Measurements from ENCODE around the gene RBM12. TPM values are rescaled to one million over a fixed set of nuclear protein-coding genes. Genes with fewer than 3 reads are reported as not detected.

Gene RBM12
- total RNA-seq, 1 experiment from 2014 or later, result 100 TPM

DNA sequence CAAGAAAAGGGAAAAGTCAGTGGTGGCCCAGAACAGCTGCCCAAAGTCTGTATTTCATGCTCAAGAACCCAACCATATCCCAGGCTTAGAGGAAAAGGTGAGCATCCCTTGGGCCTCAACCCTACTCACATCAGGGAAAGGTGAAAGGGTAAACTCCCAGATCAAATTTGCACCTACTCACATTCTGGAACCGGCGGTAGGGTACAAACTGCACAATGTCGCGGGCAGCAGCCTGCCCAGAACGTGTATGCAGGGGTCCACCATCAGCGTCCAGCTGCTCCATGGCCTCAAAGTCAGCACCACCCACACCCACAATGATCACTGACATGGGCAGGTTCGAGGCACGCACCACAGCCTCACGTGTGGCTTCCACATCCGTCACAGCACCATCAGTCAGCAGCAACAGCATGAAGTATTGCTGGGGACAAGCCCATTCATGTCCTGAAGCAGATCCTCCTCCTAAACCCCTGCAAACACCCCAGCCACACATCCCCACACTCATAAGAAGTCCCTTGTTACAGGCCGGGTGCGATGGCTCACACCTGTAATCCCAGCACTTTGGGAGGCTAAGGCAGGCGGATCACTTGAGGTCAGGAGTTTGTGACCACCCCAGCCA lies 38.2 kb downstream of the RBM12 start:
- no peak for TF ChIP-seq TCF7L2 (IDR thresholded peaks at IDR 0.05; ENCODE audit: low read depth, low read length)
- no peak for TF ChIP-seq POLR2AphosphoS5 (IDR thresholded peaks at IDR 0.05; ENCODE audit: low read depth, low read length)
- TF ChIP-seq, protein P1, sequence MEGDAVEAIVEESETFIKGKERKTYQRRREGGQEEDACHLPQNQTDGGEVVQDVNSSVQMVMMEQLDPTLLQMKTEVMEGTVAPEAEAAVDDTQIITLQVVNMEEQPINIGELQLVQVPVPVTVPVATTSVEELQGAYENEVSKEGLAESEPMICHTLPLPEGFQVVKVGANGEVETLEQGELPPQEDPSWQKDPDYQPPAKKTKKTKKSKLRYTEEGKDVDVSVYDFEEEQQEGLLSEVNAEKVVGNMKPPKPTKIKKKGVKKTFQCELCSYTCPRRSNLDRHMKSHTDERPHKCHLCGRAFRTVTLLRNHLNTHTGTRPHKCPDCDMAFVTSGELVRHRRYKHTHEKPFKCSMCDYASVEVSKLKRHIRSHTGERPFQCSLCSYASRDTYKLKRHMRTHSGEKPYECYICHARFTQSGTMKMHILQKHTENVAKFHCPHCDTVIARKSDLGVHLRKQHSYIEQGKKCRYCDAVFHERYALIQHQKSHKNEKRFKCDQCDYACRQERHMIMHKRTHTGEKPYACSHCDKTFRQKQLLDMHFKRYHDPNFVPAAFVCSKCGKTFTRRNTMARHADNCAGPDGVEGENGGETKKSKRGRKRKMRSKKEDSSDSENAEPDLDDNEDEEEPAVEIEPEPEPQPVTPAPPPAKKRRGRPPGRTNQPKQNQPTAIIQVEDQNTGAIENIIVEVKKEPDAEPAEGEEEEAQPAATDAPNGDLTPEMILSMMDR (IDR thresholded peaks at IDR 0.05), result no peak
- no peak for TF ChIP-seq SIN3A (IDR thresholded peaks at IDR 0.05; ENCODE audit: borderline replicate concordance, insufficient read depth, low read depth, low read length)
- TF ChIP-seq, protein P2, sequence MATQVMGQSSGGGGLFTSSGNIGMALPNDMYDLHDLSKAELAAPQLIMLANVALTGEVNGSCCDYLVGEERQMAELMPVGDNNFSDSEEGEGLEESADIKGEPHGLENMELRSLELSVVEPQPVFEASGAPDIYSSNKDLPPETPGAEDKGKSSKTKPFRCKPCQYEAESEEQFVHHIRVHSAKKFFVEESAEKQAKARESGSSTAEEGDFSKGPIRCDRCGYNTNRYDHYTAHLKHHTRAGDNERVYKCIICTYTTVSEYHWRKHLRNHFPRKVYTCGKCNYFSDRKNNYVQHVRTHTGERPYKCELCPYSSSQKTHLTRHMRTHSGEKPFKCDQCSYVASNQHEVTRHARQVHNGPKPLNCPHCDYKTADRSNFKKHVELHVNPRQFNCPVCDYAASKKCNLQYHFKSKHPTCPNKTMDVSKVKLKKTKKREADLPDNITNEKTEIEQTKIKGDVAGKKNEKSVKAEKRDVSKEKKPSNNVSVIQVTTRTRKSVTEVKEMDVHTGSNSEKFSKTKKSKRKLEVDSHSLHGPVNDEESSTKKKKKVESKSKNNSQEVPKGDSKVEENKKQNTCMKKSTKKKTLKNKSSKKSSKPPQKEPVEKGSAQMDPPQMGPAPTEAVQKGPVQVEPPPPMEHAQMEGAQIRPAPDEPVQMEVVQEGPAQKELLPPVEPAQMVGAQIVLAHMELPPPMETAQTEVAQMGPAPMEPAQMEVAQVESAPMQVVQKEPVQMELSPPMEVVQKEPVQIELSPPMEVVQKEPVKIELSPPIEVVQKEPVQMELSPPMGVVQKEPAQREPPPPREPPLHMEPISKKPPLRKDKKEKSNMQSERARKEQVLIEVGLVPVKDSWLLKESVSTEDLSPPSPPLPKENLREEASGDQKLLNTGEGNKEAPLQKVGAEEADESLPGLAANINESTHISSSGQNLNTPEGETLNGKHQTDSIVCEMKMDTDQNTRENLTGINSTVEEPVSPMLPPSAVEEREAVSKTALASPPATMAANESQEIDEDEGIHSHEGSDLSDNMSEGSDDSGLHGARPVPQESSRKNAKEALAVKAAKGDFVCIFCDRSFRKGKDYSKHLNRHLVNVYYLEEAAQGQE (IDR thresholded peaks at IDR 0.05; ENCODE audit: insufficient read depth in 1 of 2, low read depth in 2 of 2, low read length in 1 of 2), result no peak
- H3K27me3 ChIP-seq (ENCODE audit: control insufficient read depth, insufficient read depth, low read length), result no peaks in the 10 kb centered on the region
- in situ Hi-C loops (cut with HindIII; ENCODE audit: low pct_unique_long_range_greater_than_20kb, low sequenced_read_pairs) (no loop called here), intact Hi-C loops (cut with micrococcal nuclease; ENCODE audit: unreplicated experiment) (no loop called here)
- CTCF ChIA-PET, result no interaction called here
- BruUV-seq (replicated peaks), result TSS peak; percentile 51
- DNase-seq (ENCODE audit: low read depth, low spot score) (no peak), ATAC-seq (no peak)
- H3K4me3 ChIP-seq (ENCODE audit: low read depth in 2 of 2, low read length in 2 of 2), result no peak overlapping the region
- no peaks in the 10 kb centered on the region for H3K4me1 ChIP-seq (ENCODE audit: control insufficient read depth, insufficient read depth, low read length)
- H3K27ac ChIP-seq (ENCODE audit: low read length), result no peak overlapping the region
- peaks cover 8% of the 10 kb centered on the region for H3K36me3 ChIP-seq (ENCODE audit: control insufficient read depth, insufficient read depth, low read length)
- POLR2A ChIA-PET, result no interaction called here
- H3K9me3 ChIP-seq (ENCODE audit: control insufficient read depth, insufficient read depth, low read depth, low read length), result no peaks in the 10 kb centered on the region

DNA sequence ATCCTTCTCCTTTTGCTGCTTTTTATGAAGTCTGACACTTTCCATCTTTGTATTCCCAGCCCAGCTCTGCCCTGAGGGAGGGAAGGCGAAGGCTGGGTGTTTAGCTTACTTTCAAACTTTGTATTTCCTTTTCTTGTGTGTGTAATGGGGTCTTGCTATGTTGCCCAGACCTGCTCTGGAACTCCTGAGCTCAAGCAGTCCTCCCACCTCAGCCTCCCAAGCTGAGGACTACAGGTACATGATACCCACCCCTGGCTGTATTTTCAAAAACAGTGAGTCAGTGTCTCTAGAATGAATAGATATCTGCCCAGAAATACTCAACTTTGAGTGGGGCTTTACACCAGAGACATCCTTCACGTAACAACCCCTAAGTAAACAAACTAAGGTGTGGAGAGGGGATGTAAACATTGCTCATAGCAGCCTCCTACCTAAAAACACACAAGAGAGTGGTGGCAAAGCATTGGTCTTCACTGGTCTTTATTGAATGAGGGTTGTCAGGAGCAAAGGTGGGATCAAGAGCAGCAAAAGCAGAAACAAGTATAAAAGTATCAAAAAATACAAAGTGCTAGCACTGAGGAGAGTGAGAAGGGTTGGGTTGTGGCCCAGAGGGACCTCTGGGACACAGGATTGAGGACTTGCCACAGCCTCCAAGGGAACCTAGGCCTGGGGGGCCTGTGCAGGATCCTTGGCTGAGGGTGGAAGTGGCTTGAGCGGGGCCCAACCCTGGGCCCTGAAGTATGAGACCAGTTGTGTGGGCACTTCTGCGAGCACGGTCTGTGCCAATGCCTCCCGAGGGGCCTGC lies 38.9 kb downstream of the RBM12 start:
- no TSS peak for BruUV-seq (replicated peaks)
- TF ChIP-seq, protein P2 (IDR thresholded peaks at IDR 0.05; ENCODE audit: insufficient read depth in 1 of 2, low read depth in 2 of 2, low read length in 1 of 2), result no peak
- TF ChIP-seq POLR2AphosphoS5 (IDR thresholded peaks at IDR 0.05; ENCODE audit: low read depth, low read length) (no peak), TCF7L2 (IDR thresholded peaks at IDR 0.05; ENCODE audit: low read depth, low read length) (no peak), SIN3A (IDR thresholded peaks at IDR 0.05; ENCODE audit: borderline replicate concordance, insufficient read depth, low read depth, low read length) (no peak)
- TF ChIP-seq, protein P1 (IDR thresholded peaks at IDR 0.05), result no peak
- Histone ChIP-seq H3K27me3 (ENCODE audit: control insufficient read depth, insufficient read depth, low read length) (no peaks in the 10 kb centered on the region), H3K4me3 (ENCODE audit: low read depth in 2 of 2, low read length in 2 of 2) (no peak overlapping the region), H3K4me1 (ENCODE audit: control insufficient read depth, insufficient read depth, low read length) (no peaks in the 10 kb centered on the region; the same call in 1 of the 2 replicates), H3K9me3 (ENCODE audit: control insufficient read depth, insufficient read depth, low read depth, low read length) (no peaks in the 10 kb centered on the region), H3K27ac (ENCODE audit: low read length) (no peak overlapping the region), H3K36me3 (ENCODE audit: control insufficient read depth, insufficient read depth, low read length) (peaks cover 8% of the 10 kb centered on the region)
- intact Hi-C loops (cut with micrococcal nuclease; ENCODE audit: unreplicated experiment) (no loop called here), in situ Hi-C loops (cut with HindIII; ENCODE audit: low pct_unique_long_range_greater_than_20kb, low sequenced_read_pairs) (no loop called here)
- DNase-seq (ENCODE audit: low read depth, low spot score), result no peak
- no peak; the same call in 1 of the 2 replicates for ATAC-seq
- POLR2A ChIA-PET, result no interaction called here
- CTCF ChIA-PET, result no interaction called here
